T-helper 2 cell treated with Interferon-gamma antibody and Interleukin-4, amounts not matched to agents 100 ng/mL and 5 ng/mL, for 36 hours (primary cell): ENCODE data around the gene CENPT. TPM values are rescaled to one million over a fixed set of nuclear protein-coding genes. Genes with fewer than 3 reads are reported as not detected.
"Not testable (repeated sequence)": the region's sequence is repeated elsewhere in the genome, so short reads cannot be mapped to it uniquely, and the experiment has no call there.

Experiments used
- intact Hi-C: fragments of 100-400 bp; cut with micrococcal nuclease; formaldehyde crosslinking; loops from one replicate; pipeline ENCODE4 v1.15.1; 2023
- total RNA-seq: library from RNA; stranded (reverse); gene quantifications from 2 replicates; pipeline ENCODE4 v1.2.3, GENCODE V29; 2022

CENPT gene
- total RNA-seq, 1 donor from 2014 or later, result 54.2 TPM

GRCh38 chr16:67878232-67878631 is 30.7 kb upstream of the CENPT start:
- intact Hi-C loops, result no loop called here

GRCh38 chr16:67877064-67877463 is 29.6 kb upstream of the CENPT start:
- intact Hi-C loops, result no loop called here

- intact Hi-C loops, result no loop called here
Observed at GRCh38 chr16:67874372-67874771, 26.9 kb upstream of the CENPT start.

DNA sequence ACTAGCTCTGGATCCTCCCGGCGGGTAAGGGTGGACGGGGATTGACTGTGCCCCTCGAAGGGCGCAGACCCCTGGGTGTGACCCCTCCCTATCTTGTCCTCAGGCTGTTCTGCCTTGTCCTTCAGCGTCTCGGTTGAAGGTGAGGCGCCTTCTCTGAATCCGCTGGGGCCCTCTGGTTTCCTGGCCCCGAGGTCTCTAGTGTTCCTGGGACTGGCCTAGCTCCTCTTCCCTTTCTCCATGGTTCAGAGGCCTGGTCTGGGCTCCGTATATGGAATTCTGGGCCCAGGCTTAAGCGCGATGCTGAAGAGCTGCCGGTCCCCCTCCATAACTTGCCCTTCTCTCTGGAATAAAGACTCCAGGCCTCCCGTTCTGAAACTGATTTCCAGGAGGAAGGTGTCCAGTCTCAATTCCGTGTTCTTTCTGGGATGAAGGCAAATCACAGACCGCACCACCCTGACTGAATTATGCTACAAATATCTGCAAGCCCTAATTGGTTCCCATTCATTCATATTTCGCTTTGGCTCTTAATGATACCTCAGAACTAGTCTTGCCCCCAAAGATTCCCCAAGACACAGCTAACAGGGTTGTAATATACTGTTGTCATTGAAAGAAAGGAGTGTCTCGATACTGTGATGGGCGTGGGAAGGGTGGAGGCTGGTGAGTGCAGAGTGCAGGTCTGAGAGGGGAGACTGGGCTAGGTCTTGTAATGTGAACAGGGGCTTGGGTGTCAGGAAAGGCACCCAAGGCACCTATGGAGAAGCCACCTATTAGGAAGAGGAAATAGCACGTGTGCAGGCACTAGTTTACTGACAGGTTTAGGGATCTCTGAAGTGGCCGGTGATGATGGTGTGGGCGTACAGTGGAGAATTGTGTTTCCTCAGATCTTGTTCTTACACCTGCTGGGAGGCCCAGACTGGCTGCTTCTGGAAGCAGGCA is 26.2 kb upstream of the CENPT start:
- intact Hi-C loops, result loop anchor here (2.0 kb wide), 2 partner anchors 27 to 67 kb away; partner anchors contain the start of genes CENPT, NUTF2, RANBP10 and TSNAXIP1

GRCh38 chr16:67872631-67873434 is 25.3 kb upstream of the CENPT start, which contains the start of gene EDC4:
Gene EDC4 (plus strand): TSS chr16:67873052. CDS start chr16:67873262, 210 bp downstream.
- intact Hi-C loops, result loop anchor here (2.0 kb wide), 2 partner anchors 26 to 66 kb away; partner anchors contain the start of genes CENPT, NUTF2, RANBP10 and TSNAXIP1

DNA sequence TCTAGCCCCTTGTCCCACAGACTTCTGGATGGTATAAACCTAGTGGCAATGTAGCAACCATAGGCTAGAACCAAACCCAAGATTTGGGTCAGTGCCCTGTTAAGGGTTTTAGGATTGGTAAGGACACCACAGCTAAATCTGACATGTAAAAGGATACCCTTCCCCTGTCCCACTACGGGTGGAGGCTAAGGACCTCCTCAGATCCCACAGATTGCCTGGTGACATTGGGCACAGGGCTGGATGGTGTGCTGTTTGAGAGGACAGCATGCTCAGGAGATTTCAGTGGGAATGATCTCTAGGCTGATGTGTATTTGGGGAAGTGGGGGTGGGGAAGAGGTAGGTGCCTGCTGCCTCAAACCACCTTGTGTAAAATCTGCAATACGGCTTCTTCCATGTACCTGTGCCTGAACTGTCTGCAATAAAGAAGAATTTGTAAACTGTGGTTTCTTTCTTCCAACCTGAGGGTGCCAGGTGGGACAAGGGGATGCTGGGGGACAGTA is 24.7 kb upstream of the CENPT start:
- intact Hi-C loops, result loop anchor here (2.0 kb wide), 2 partner anchors 25 to 65 kb away; partner anchors contain the start of genes CENPT, NUTF2, RANBP10 and TSNAXIP1

DNA sequence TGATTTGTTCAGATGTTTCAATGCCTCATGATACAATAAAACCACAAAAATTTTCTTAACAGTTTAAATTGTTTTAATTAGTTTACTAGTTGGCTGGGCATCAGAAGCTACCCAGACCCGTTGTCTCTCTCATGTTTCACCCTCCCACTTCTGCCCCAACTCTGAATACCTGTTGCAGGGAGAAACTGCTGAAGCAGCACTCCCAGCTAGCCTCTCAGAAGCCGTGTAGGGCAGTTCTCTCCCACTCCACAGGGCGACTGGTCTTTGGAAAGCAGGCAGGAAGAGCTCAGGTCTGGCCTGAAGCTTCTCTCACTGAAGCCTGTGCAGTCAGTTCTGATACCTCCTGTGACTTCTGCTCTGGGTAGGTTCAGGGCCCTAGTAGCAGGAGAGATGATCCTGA is 23.8 kb upstream of the CENPT start:
- intact Hi-C loops, result no loop called here

GRCh38 chr16:67869653-67870052 is 22.2 kb upstream of the CENPT start:
- intact Hi-C loops, result no loop called here

DNA sequence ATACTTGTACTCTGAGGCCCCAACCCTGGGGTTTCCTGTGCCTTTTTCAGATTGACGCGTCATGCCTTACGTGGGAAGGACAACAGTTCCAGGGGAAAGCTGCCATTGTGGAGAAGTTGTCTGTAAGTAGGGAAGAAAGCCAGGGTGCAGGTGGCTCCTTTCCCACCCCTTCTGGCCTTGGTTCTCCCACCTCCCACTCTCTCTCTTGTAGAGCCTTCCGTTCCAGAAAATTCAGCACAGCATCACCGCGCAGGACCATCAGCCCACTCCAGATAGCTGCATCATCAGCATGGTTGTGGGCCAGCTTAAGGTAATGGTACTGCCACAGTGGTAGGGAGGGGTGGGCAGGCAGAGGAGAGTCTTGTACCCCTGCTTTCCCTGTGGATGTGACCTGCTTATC is 20.8 kb upstream of the CENPT start:
- intact Hi-C loops, result no loop called here

DNA sequence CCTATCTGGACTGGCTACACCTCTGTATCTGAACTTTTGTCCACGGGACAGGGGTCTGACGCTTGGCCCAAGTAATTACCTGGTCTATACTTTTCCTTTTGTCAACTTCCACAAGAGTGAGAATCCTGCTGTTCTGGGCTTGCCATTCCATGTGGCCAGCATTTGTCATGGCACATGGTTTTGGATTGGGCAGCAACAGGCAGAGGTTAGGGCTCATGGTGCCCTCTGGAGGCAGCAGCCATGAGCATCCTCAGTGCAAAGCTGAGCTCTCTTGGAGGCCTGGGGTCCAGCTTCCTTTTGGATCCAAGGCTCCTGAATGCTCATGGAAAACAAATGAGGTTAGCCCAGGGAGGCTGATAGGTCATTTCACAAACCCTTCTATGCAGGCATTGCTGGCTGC is 17.8 kb upstream of the CENPT start:
- intact Hi-C loops, result no loop called here

DNA sequence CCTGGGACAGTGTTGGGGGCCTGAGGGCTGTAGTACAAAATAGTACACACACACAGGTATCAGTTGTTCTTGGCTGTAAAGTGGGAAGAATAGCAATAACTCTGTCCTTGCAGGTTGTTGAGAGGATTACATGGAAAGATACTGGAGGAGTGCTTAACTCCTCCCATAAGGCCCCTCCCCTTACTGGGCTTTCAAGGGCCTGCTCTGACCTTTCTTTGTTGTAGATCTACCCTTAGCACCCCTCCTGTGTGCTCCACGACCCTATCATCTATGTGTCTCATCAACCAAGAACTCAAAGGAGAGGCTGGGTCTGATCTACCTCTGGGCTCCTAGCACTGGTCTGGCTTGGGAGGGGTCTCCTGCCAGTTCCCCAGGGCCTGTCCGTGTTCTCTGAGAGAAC is 17.1 kb upstream of the CENPT start:
- intact Hi-C loops, result no loop called here

GRCh38 chr16:67864044-67864443 is 16.6 kb upstream of the CENPT start:
- intact Hi-C loops, result not testable (repeated sequence)

DNA sequence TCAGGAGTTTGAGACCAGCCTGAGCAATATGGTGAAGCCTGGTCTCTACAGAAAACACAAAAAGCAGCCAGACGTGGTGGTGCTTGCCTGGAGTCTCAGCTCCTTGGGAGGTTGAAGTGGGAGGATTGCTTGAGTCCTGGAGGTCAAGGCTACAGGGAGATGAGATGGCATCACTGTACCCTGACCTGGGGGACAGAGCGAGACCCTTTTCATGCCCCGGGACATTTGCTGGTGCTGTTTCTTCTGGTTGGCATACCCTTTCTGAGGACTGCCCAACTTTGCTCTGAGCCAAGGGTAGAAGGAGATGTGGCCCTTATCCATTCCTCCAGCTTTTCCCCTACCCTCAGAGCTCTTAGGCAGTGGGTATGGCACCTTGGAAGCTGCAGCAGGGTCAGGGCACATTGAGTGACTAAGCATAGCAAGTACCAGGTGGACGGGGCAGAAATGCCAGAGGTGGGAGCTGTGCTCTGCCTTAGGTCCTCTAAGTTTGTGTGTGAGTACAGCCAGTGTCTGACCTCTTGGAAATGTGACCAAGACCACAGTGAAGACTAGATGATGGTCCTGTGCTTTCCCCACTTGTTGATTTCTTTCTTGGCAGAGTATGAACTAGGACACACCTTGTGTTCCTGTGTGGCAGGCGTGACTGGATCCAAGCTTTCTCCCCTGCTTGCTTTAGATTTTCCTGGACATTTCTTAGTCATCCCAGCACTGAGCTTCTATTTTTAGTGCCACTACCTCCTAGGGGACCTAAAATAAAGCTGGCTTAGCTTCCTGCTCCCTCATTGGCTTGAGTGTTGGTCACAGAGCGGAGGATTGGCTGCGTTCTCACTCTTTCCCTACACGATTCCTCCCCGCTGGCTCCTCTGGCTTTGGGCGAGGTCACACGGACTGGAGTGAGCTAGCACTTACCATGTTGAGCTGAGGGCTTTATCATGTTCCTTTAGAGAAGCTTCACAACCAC is 15.4 kb upstream of the CENPT start:
- intact Hi-C loops, result no loop called here

DNA sequence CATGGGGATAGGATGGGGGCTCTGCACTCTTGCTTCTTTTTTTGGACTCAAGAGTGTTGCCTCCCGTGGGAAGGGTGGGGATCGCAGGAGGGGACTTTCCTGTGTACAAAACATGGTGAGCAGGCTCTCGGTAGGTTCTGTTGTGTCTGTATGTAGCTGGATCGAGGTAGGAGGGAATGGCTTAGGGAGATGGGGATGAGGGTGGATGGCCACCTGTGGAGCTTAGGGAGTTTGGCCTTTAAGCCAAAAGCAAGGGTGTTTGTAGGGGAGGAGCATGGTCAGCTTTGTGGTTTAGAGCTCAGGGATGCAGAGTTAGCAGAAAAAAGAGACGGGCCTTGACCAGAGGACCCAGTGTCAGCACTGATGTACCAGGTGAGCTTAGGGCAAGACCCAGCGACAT is 14.4 kb upstream of the CENPT start:
- intact Hi-C loops, result no loop called here

GRCh38 chr16:67860589-67861398 is 13.3 kb upstream of the CENPT start:
- intact Hi-C loops, result no loop called here

- intact Hi-C loops, result no loop called here
Observed at GRCh38 chr16:67858500-67858899, 11.0 kb upstream of the CENPT start.

- intact Hi-C loops, result no loop called here
Observed at GRCh38 chr16:67857547-67858233, 10.2 kb upstream of the CENPT start.

DNA sequence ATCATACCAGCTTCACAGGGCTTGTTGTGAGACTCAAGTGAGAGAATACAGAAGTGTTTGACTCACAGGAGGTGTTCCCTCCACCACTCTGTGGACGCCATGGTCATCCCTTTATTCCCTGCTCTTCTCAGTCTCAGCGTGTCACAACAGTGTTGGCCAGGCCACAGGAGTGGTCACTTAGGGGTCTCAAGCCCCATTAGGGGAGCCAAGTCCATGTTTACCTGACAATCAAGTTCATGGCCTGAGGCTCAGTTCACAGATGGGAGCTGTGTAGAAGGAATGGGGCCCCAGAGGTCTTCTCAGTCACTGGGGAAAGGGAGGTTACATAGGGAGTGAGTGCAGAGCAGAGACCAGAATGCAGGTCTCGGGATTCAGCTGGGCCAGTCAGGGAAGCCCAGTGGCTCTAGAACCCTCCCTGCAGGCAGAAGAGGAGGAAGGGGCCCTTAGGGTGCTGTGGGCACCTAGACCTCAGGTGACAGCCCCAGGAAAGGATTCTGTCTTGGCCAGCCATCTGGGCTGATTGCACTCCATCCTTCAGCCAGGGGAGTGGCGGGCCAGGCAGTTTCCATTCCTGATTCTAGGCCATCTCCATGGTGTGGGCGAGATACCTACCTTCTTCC is 9.5 kb upstream of the CENPT start:
- intact Hi-C loops, result no loop called here

DNA sequence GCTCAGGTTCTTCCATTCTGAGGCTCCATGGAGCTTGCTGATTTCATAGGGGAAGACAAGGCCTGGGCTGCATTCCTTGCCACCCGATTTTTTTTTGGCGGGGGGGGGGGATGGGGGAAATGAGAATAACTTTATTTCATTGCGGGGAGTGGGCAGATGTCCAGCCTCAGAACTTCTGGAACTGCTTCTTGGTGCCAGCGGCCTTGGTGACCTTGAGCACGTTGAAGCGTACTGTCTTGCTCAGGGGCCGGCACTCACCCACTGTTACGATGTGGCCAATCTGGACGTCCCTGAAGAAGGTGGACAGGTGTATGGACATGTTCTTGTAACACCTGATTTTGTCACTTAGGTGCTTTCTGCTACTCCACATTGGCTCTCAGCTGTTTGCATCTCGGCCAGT is 8.3 kb upstream of the CENPT start:
- intact Hi-C loops, result no loop called here
